Measurements from ENCODE around the gene CHRDL2.
A peak's percentile ranks its signal among the peaks of the same experiment; 100 is the strongest.

The CHRDL2 gene

GRCh38 chr11:74684661-74685060 is 46.6 kb downstream of the CHRDL2 start:
- no peak for DNase-seq

- DNase-seq: no peak
Measured at GRCh38 chr11:74683941-74684481, 47.2 kb downstream of the CHRDL2 start.

- no peak for DNase-seq
Measured at GRCh38 chr11:74683279-74683871, 47.9 kb downstream of the CHRDL2 start.

GRCh38 chr11:74682731-74683278 is 48.4 kb downstream of the CHRDL2 start:
- DNase-seq: no peak

GRCh38 chr11:74681686-74682651 is 49.3 kb downstream of the CHRDL2 start:
- no peak for DNase-seq

- DNase-seq: no peak
Measured at GRCh38 chr11:74680703-74681531, 50.3 kb downstream of the CHRDL2 start.

GRCh38 chr11:74680035-74680671 is 51.1 kb downstream of the CHRDL2 start:
- no peak for DNase-seq

- DNase-seq: no peak
Measured at GRCh38 chr11:74679513-74679865, 51.7 kb downstream of the CHRDL2 start.

GRCh38 chr11:74678591-74679512 is 52.4 kb downstream of the CHRDL2 start:
- no peak for DNase-seq

GRCh38 chr11:74678041-74678440 is 53.2 kb downstream of the CHRDL2 start:
- DNase-seq: no peak

GRCh38 chr11:74677131-74677530 is 54.1 kb downstream of the CHRDL2 start:
- no peak for DNase-seq

- DNase-seq: no peak
Measured at GRCh38 chr11:74676596-74676995, 54.6 kb downstream of the CHRDL2 start.

GRCh38 chr11:74675761-74676160 is 55.5 kb downstream of the CHRDL2 start:
- DNase-seq: no peak

- no peak for DNase-seq
Measured at GRCh38 chr11:74673693-74674360, 57.4 kb downstream of the CHRDL2 start.

- DNase-seq: peak; percentile 35
Measured at GRCh38 chr11:74672956-74673692, 58.1 kb downstream of the CHRDL2 start.

- DNase-seq: no peak
Measured at GRCh38 chr11:74672332-74672955, 58.8 kb downstream of the CHRDL2 start.

GRCh38 chr11:74671520-74672196 is 59.6 kb downstream of the CHRDL2 start:
- no peak for DNase-seq

- DNase-seq: no peak
Measured at GRCh38 chr11:74670171-74670570, 61.1 kb downstream of the CHRDL2 start.

Measured in NCI-H1092 (cell line).